Measurements from ENCODE around the gene C19orf53. TPM values are rescaled to one million over a fixed set of nuclear protein-coding genes. Genes with fewer than 3 reads are reported as not detected.
"Not testable (repeated sequence)": the region's sequence is repeated elsewhere in the genome, so short reads cannot be mapped to it uniquely, and the experiment has no call there.

C19orf53 gene
- total RNA-seq, result 37.5 and 46.2 TPM in 2 replicates

- peak; percentile 95 for DNase-seq (ENCODE audit: low read depth in 2 of 2)
These were observed at the start of gene C19orf53 for GRCh38 chr19:13774217-13775191. Gene C19orf53, plus strand, starts transcription at chr19:13774456. Its CDS starts 22 bp downstream, at chr19:13774478.

GRCh38 chr19:13726323-13726722 lies 47.9 kb upstream of the C19orf53 start:
- no peak for DNase-seq (ENCODE audit: low read depth in 2 of 2)

GRCh38 chr19:13727798-13728197 lies 46.5 kb upstream of the C19orf53 start:
- peak in 1 of 2 donors; percentile 21 for DNase-seq (ENCODE audit: low read depth in 2 of 2)

- no peak for DNase-seq (ENCODE audit: low read depth in 2 of 2)
These were observed 44.4 kb upstream of the C19orf53 start for GRCh38 chr19:13729859-13730258.

GRCh38 chr19:13731147-13731964 lies 42.9 kb upstream of the C19orf53 start:
- DNase-seq (ENCODE audit: low read depth in 2 of 2), result peak; percentile 96

- DNase-seq (ENCODE audit: low read depth in 2 of 2), result no peak
These were observed 41.9 kb upstream of the C19orf53 start for GRCh38 chr19:13732337-13732736.

GRCh38 chr19:13734751-13735150 lies 39.5 kb upstream of the C19orf53 start:
- no peak for DNase-seq (ENCODE audit: low read depth in 2 of 2)

- DNase-seq (ENCODE audit: low read depth in 2 of 2), result no peak
These were observed 36.2 kb upstream of the C19orf53 start for GRCh38 chr19:13738073-13738472.

GRCh38 chr19:13741893-13742292 lies 32.4 kb upstream of the C19orf53 start:
- DNase-seq (ENCODE audit: low read depth in 2 of 2), result no peak

- DNase-seq (ENCODE audit: low read depth in 2 of 2), result no peak
These were observed 31.5 kb upstream of the C19orf53 start for GRCh38 chr19:13742756-13743155.

- DNase-seq (ENCODE audit: low read depth in 2 of 2), result peak in 1 of 2 donors; percentile 26
These were observed 30.1 kb upstream of the C19orf53 start for GRCh38 chr19:13744174-13744573.

- no peak for DNase-seq (ENCODE audit: low read depth in 2 of 2)
These were observed 27.2 kb upstream of the C19orf53 start for GRCh38 chr19:13747098-13747453.

- peak; percentile 48 to 59 for DNase-seq (ENCODE audit: low read depth in 2 of 2)
These were observed 26.0 kb upstream of the C19orf53 start for GRCh38 chr19:13748169-13748828.

GRCh38 chr19:13751436-13751835 lies 22.8 kb upstream of the C19orf53 start:
- DNase-seq (ENCODE audit: low read depth in 2 of 2), result no peak

GRCh38 chr19:13753622-13754021 lies 20.6 kb upstream of the C19orf53 start:
- DNase-seq (ENCODE audit: low read depth in 2 of 2), result not testable (repeated sequence)

GRCh38 chr19:13756210-13756609 lies 18.0 kb upstream of the C19orf53 start:
- DNase-seq (ENCODE audit: low read depth in 2 of 2), result no peak

- DNase-seq (ENCODE audit: low read depth in 2 of 2), result peak in 1 of 2 donors; percentile 43
These were observed 16.2 kb upstream of the C19orf53 start for GRCh38 chr19:13757805-13758772.

- no peak for DNase-seq (ENCODE audit: low read depth in 2 of 2)
These were observed 15.5 kb upstream of the C19orf53 start for GRCh38 chr19:13758795-13759194.

GRCh38 chr19:13761423-13761822 lies 12.8 kb upstream of the C19orf53 start:
- DNase-seq (ENCODE audit: low read depth in 2 of 2), result no peak

- DNase-seq (ENCODE audit: low read depth in 2 of 2), result no peak
These were observed 11.5 kb upstream of the C19orf53 start for GRCh38 chr19:13762635-13763235.

Data from lung microvascular endothelial cell (primary cell).